Smooth muscle cell (in vitro differentiated cells): Measurements from ENCODE around the gene FCRL4. TPM values are rescaled to one million over a fixed set of nuclear protein-coding genes. Genes with fewer than 3 reads are reported as not detected.

ENCODE experiments used
- DNase-seq: peaks from one replicate; lab custom pipeline; 2025; ENCODE audit not compliant: unreplicated experiment; lab: John Stamatoyannopoulos, UW
- H2AFZ ChIP-seq: fragments of 200-600 bp; sonication (generic); 2 replicates; pipeline ENCODE4 v1.6.0; 2016; ENCODE audit warnings: antibody characterized with exemption, low read depth, mild to moderate bottlenecking
- H3F3A ChIP-seq: fragments of 200-600 bp; sonication (generic); 2 replicates; pipeline ENCODE4 v1.6.0; 2017; ENCODE audit warnings: antibody characterized with exemption, low read depth
- H3K27ac ChIP-seq: fragments of 200-600 bp; sonication (generic); 2 replicates; pipeline ENCODE4 v1.5.1; 2016; ENCODE audit warnings: low read depth, mild to moderate bottlenecking
- H3K27me3 ChIP-seq: fragments of 200-600 bp; sonication (generic); 2 replicates; pipeline ENCODE4 v1.6.1; 2016; ENCODE audit warnings: low read depth, mild to moderate bottlenecking
- H3K36me3 ChIP-seq: fragments of 200-600 bp; sonication (generic); 2 replicates; pipeline ENCODE4 v1.5.1; 2016; ENCODE audit warnings: low read depth
- H3K4me1 ChIP-seq: fragments of 200-600 bp; sonication (generic); 2 replicates; pipeline ENCODE4 v1.5.1; 2016; ENCODE audit warnings: low read depth
- H3K4me2 ChIP-seq: fragments of 200-600 bp; sonication (generic); 2 replicates; pipeline ENCODE4 v1.6.0; 2016; ENCODE audit warnings: mild to moderate bottlenecking
- H3K4me3 ChIP-seq: fragments of 200-600 bp; sonication (generic); 2 replicates; pipeline ENCODE4 v1.5.1; 2016; ENCODE audit warnings: mild to moderate bottlenecking
- H3K79me2 ChIP-seq: fragments of 200-600 bp; sonication (generic); 2 replicates; pipeline ENCODE4 v1.6.0; 2016; ENCODE audit warnings: low read depth, mild to moderate bottlenecking
- H3K9ac ChIP-seq: fragments of 200-600 bp; sonication (generic); 2 replicates; pipeline ENCODE4 v1.6.0; 2016; ENCODE audit warnings: low read depth
- H3K9me3 ChIP-seq: fragments of 200-600 bp; sonication (generic); replicated peaks from 2 replicates; pipeline ENCODE4 v1.5.1; 2016; ENCODE audit warnings: low read depth
- H4K20me1 ChIP-seq: fragments of 200-600 bp; sonication (generic); 2 replicates; pipeline ENCODE4 v1.6.0; 2016; ENCODE audit warnings: low read depth
- WGBS: methylation state at CpG from one replicate; pipeline ENCODE4 v1.1.7; 2016; ENCODE audit warnings: low lambda C conversion rate; 5-methylcytosine and 5-hydroxymethylcytosine counted together
- polyA plus RNA-seq: library from polyadenylated mRNA; unstranded; fragments of >200 nt; fragmentation: Nextera tagmentation; extraction: Ambion mirVana; gene quantifications from 2 replicates; pipeline ENCODE4 v1.2.1, GENCODE V29; 2016
- total RNA-seq: library from RNA; depleted of rRNA; stranded (reverse); fragments of >200 nt; gene quantifications from 2 replicates; pipeline ENCODE4 v1.2.3, GENCODE V29; 2014
- TF ChIP-seq, protein P1 (sequence below): fragments of 200-600 bp; sonication (generic); IDR thresholded peaks from 2 replicates; pipeline ENCODE4 v1.5.1; 2017; ENCODE audit warnings: borderline replicate concordance, mild to moderate bottlenecking, antibody characterized with exemption; ENCODE audit not compliant: insufficient read depth, poor library complexity, severe bottlenecking

FCRL4 gene
- total and polyA plus RNA-seq, 2 experiments from 2014 or later, result not detected

GRCh38 chr1:157542676-157543075 is 55.2 kb downstream of the FCRL4 start:
- TF ChIP-seq, protein P1, sequence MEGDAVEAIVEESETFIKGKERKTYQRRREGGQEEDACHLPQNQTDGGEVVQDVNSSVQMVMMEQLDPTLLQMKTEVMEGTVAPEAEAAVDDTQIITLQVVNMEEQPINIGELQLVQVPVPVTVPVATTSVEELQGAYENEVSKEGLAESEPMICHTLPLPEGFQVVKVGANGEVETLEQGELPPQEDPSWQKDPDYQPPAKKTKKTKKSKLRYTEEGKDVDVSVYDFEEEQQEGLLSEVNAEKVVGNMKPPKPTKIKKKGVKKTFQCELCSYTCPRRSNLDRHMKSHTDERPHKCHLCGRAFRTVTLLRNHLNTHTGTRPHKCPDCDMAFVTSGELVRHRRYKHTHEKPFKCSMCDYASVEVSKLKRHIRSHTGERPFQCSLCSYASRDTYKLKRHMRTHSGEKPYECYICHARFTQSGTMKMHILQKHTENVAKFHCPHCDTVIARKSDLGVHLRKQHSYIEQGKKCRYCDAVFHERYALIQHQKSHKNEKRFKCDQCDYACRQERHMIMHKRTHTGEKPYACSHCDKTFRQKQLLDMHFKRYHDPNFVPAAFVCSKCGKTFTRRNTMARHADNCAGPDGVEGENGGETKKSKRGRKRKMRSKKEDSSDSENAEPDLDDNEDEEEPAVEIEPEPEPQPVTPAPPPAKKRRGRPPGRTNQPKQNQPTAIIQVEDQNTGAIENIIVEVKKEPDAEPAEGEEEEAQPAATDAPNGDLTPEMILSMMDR, result no peak
- no peak overlapping the region for H3K9ac ChIP-seq
- 91% methylated on average over 6 of the region's 6 CpGs for WGBS
- no peak for DNase-seq
- no peak overlapping the region for H3K27ac ChIP-seq
- H4K20me1 ChIP-seq, result no peaks in the 10 kb centered on the region
- H3K79me2 ChIP-seq, result no peaks in the 10 kb centered on the region
- H3K27me3 ChIP-seq, result no peaks in the 10 kb centered on the region
- no peaks in the 10 kb centered on the region for H3K36me3 ChIP-seq
- H3K4me1 ChIP-seq, result no peaks in the 10 kb centered on the region
- no peaks in the 10 kb centered on the region for H3F3A ChIP-seq
- H2AFZ ChIP-seq, result no peak overlapping the region
- H3K4me2 ChIP-seq, result no peak overlapping the region
- no peak overlapping the region for H3K4me3 ChIP-seq
- H3K9me3 ChIP-seq, result no peaks in the 10 kb centered on the region

DNA sequence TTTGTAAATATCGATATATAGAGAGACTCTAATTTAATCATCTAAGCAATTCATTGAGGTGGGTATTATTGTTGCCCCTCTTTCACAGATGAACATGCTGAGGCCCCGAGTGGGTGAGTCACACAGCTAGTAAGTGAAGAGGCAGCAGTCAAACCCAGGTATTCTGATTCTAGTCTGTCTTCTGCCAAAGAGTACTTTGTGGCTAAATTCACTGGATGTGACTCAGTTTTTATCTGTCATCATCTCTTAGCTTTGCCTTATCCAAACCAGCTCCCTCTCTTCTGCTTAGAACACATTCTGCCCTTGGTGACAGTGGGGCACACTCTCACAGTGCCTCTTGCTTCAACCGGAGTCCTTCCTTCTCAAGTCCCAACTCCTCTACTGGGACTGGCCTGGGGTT is 57.0 kb downstream of the FCRL4 start:
- Histone ChIP-seq H2AFZ (no peak overlapping the region), H3K4me3 (no peak overlapping the region), H3K4me2 (no peak overlapping the region), H3K79me2 (no peaks in the 10 kb centered on the region), H3K4me1 (no peaks in the 10 kb centered on the region), H3K27ac (no peak overlapping the region), H3K27me3 (no peaks in the 10 kb centered on the region), H3K36me3 (no peaks in the 10 kb centered on the region), H3K9me3 (no peaks in the 10 kb centered on the region), H3F3A (no peaks in the 10 kb centered on the region), H3K9ac (no peak overlapping the region), H4K20me1 (no peaks in the 10 kb centered on the region)
- TF ChIP-seq, protein P1, result no peak
- 89% methylated on average over 3 of the region's 3 CpGs for WGBS
- DNase-seq, result no peak

GRCh38 chr1:157540160-157540748 is 57.6 kb downstream of the FCRL4 start:
- H3K36me3 ChIP-seq, result no peaks in the 10 kb centered on the region
- TF ChIP-seq, protein P1, result no peak
- H3K27ac ChIP-seq, result no peak overlapping the region
- H3K9ac ChIP-seq, result no peak overlapping the region
- 22% methylated on average over 2 of the region's 2 CpGs for WGBS
- DNase-seq, result no peak
- H4K20me1 ChIP-seq, result no peaks in the 10 kb centered on the region
- H3K4me3 ChIP-seq, result no peak overlapping the region
- no peak overlapping the region for H3K4me2 ChIP-seq
- no peaks in the 10 kb centered on the region for H3F3A ChIP-seq
- H2AFZ ChIP-seq, result no peak overlapping the region
- no peaks in the 10 kb centered on the region for H3K4me1 ChIP-seq
- no peaks in the 10 kb centered on the region for H3K27me3 ChIP-seq
- H3K79me2 ChIP-seq, result no peaks in the 10 kb centered on the region
- no peaks in the 10 kb centered on the region for H3K9me3 ChIP-seq

- no peaks in the 10 kb centered on the region for H3K27me3 ChIP-seq
- TF ChIP-seq, protein P1, result no peak
- H3K79me2 ChIP-seq, result no peaks in the 10 kb centered on the region
- no peak overlapping the region for H3K27ac ChIP-seq
- no peaks in the 10 kb centered on the region for H3F3A ChIP-seq
- no peaks in the 10 kb centered on the region for H3K36me3 ChIP-seq
- no peak overlapping the region for H3K9ac ChIP-seq
- no peak for DNase-seq
- no peaks in the 10 kb centered on the region for H3K4me1 ChIP-seq
- no peaks in the 10 kb centered on the region for H3K9me3 ChIP-seq
- H3K4me3 ChIP-seq, result no peak overlapping the region
- H3K4me2 ChIP-seq, result no peak overlapping the region
- H2AFZ ChIP-seq, result no peak overlapping the region
- H4K20me1 ChIP-seq, result no peaks in the 10 kb centered on the region
Observed at GRCh38 chr1:157539568-157539967, 58.3 kb downstream of the FCRL4 start.
